ENCODE data around the gene LRRC47.

DNA sequence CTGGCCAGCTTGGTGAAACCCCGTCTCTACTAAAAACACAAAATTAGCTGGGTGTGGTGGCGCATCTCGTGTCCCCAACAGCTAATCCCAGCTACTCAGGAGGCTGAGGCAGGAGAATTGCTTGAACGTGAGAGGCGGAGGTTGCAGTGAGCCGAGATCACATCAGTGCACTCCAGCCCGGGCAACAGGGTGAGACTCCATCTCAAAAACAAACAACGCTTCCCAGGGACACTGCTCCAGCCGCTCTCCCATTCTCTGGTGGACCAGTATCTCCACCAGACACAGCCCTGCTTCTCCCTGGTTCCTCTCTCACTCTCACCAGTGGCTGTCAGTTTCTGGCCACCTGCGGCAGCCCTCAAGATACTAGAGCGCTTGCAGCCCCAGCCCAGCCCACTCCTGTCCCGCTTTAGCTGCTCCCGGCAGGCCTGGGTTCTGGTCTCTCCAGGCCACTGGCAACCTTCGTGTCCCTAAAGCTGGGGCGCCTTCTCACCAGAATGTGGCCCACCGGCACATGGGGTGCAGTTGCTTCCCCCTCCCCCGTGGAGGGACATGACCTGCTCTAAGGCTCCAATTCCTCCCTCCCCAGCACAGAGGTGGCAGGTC is 20.9 kb upstream of the LRRC47 start:
- no peak for TF ChIP-seq CTCF (IDR thresholded peaks at IDR 0.05)
- TF ChIP-seq POLR2A (IDR thresholded peaks at IDR 0.05), result no peak
